Epithelial cell of proximal tubule (primary cell): ENCODE data around the gene PATJ. TPM values are rescaled to one million over a fixed set of nuclear protein-coding genes. Genes with fewer than 3 reads are reported as not detected.
"Not testable (repeated sequence)": the region's sequence is repeated elsewhere in the genome, so short reads cannot be mapped to it uniquely, and the experiment has no call there.

Experiments used
- DNase-seq: peaks from one replicate; pipeline ENCODE4 v3.0.0-alpha.2; 2011; ENCODE audit warnings: low read depth
- H3K4me3 ChIP-seq: 2 replicates; pipeline ENCODE4 v1.5.1; 2011; ENCODE audit warnings: low read depth, mild to moderate bottlenecking, low read length
- CTCF ChIP-seq: conservative IDR thresholded peaks from 2 replicates; pipeline ENCODE4 v1.5.1; 2012; ENCODE audit warnings: low read depth, mild to moderate bottlenecking, low read length
- total RNA-seq: library from RNA; depleted of rRNA; stranded (reverse); fragments of >200 nt; gene quantifications from 2 replicates; pipeline ENCODE4 v1.2.3, GENCODE V29; 2015

Gene PATJ
- total RNA-seq, 1 donor from 2014 or later, result 42.1 TPM

GRCh38 chr1:61887076-61887867 lies 145.0 kb downstream of the PATJ start:
- no peak overlapping the region for H3K4me3 ChIP-seq
- no peak for TF ChIP-seq CTCF
- DNase-seq, result no peak

- no peak for DNase-seq
- TF ChIP-seq CTCF, result no peak
These were observed 145.8 kb downstream of the PATJ start for GRCh38 chr1:61887931-61888564.

GRCh38 chr1:61888808-61889207 lies 146.5 kb downstream of the PATJ start:
- DNase-seq, result no peak
- H3K4me3 ChIP-seq, result no peak overlapping the region
- no peak for TF ChIP-seq CTCF

More at GRCh38 chr1:61887931-61888564, 145.8 kb downstream of the PATJ start:
- H3K4me3 ChIP-seq, result no peak overlapping the region

- not testable (repeated sequence) for H3K4me3 ChIP-seq, DNase-seq
These were observed 148.2 kb downstream of the PATJ start for GRCh38 chr1:61890435-61890834.

GRCh38 chr1:61892977-61893376 lies 150.7 kb downstream of the PATJ start:
- no peak for TF ChIP-seq CTCF
- H3K4me3 ChIP-seq, result no peak overlapping the region
- DNase-seq, result no peak

- not testable (repeated sequence) for H3K4me3 ChIP-seq, DNase-seq
These were observed 152.0 kb downstream of the PATJ start for GRCh38 chr1:61894296-61894695.

GRCh38 chr1:61895175-61895574 lies 152.9 kb downstream of the PATJ start:
- DNase-seq, result no peak
- H3K4me3 ChIP-seq, result no peak overlapping the region
- TF ChIP-seq CTCF, result no peak

- H3K4me3 ChIP-seq, result no peak overlapping the region
- DNase-seq, result no peak
- no peak for TF ChIP-seq CTCF
These were observed 156.4 kb downstream of the PATJ start for GRCh38 chr1:61898658-61899057.
